ENCODE measurements around the gene TP73.

Gene TP73

DNA sequence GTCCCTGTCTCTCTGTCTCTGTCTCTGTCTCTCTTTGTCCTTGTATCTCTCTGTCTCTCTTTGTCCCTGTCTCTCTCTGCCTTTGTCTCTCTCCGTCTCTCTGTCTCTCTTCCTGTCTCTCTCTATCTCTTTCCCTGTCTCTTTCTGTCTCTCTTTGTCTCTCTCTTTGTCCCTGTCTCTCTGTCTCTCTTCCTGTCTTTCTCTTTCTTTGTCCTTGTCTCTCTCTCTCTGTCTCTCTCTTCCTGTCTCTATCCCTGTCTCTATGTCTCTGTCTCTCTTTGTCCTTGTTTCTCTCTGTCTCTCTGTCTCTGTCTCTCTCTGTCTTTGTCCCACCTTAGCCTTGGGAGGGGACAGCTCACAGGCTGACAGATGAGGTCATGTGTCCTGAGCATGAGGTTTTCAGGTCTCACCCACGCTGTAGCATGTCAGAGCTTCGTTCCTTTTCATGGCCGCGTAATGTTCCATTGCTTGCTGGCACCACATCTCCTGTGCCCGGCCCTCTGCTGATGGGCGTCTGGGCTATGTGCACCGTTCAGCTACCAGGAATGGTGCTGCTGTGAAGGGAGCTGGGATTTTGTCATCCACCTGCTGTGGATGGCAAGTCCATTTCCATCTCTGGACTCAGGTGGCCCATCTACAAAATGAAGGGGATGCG is 27.6 kb downstream of the TP73 start:
- TF ChIP-seq SIN3A (IDR thresholded peaks at IDR 0.05; ENCODE audit: borderline replicate concordance, insufficient read depth, low read length) (no peak), POLR2AphosphoS5 (IDR thresholded peaks at IDR 0.05; ENCODE audit: low read depth, low read length) (no peak), FOXP2 (optimal IDR thresholded peaks at IDR 0.05; ENCODE audit: borderline replicate concordance, extremely low read depth, extremely low read length, insufficient read depth) (no peak), TAF1 (IDR thresholded peaks at IDR 0.05; ENCODE audit: borderline replicate concordance, insufficient read depth, low read length) (no peak)
- TF ChIP-seq, protein P1, sequence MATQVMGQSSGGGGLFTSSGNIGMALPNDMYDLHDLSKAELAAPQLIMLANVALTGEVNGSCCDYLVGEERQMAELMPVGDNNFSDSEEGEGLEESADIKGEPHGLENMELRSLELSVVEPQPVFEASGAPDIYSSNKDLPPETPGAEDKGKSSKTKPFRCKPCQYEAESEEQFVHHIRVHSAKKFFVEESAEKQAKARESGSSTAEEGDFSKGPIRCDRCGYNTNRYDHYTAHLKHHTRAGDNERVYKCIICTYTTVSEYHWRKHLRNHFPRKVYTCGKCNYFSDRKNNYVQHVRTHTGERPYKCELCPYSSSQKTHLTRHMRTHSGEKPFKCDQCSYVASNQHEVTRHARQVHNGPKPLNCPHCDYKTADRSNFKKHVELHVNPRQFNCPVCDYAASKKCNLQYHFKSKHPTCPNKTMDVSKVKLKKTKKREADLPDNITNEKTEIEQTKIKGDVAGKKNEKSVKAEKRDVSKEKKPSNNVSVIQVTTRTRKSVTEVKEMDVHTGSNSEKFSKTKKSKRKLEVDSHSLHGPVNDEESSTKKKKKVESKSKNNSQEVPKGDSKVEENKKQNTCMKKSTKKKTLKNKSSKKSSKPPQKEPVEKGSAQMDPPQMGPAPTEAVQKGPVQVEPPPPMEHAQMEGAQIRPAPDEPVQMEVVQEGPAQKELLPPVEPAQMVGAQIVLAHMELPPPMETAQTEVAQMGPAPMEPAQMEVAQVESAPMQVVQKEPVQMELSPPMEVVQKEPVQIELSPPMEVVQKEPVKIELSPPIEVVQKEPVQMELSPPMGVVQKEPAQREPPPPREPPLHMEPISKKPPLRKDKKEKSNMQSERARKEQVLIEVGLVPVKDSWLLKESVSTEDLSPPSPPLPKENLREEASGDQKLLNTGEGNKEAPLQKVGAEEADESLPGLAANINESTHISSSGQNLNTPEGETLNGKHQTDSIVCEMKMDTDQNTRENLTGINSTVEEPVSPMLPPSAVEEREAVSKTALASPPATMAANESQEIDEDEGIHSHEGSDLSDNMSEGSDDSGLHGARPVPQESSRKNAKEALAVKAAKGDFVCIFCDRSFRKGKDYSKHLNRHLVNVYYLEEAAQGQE (IDR thresholded peaks at IDR 0.05; ENCODE audit: insufficient read depth in 1 of 2, low read depth in 2 of 2, low read length in 2 of 2) = no peak

DNA sequence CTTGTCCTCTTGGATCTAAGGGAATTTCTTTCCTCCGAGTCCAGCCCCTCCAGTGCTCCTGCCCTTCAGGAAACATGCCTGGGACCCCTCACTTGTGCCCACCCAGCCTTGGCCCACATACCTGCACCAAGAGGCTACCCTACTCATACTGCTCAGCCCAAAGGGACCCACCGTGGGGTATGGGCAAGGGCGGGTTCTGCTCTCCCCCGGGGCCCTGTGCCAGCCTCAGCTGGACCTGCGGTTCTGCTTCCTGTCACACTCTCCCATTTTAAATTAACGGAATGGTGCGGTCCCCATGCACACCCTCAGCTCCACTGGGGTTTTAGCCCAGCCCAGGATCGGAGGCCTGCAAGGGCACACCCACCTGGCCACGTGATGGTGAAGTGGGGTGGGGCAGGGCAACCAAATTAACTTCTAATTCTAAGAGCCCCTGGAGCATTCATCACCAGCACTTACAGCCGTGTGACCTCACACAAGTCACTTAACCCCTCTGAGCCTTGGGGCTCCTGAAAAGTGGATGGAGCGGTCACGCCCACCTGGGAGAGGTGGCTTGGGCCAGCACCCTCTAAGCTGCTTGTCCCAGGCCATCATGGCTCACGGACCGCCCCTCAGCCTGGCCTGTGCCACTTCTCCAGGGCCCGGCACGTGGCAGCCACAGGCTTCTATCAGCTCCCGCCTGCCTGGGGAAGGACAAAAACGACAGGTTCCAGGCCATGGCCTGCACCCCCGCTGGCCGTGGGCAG is 28.3 kb downstream of the TP73 start:
- no peak for TF ChIP-seq FOXP2 (optimal IDR thresholded peaks at IDR 0.05; ENCODE audit: borderline replicate concordance, extremely low read depth, extremely low read length, insufficient read depth)
- no peak for TF ChIP-seq SIN3A (IDR thresholded peaks at IDR 0.05; ENCODE audit: borderline replicate concordance, insufficient read depth, low read length)
- TF ChIP-seq TAF1 (IDR thresholded peaks at IDR 0.05; ENCODE audit: borderline replicate concordance, insufficient read depth, low read length) = no peak
- TF ChIP-seq, protein P1 (IDR thresholded peaks at IDR 0.05; ENCODE audit: insufficient read depth in 1 of 2, low read depth in 2 of 2, low read length in 2 of 2) = no peak
- no peak for TF ChIP-seq POLR2AphosphoS5 (IDR thresholded peaks at IDR 0.05; ENCODE audit: low read depth, low read length)

DNA sequence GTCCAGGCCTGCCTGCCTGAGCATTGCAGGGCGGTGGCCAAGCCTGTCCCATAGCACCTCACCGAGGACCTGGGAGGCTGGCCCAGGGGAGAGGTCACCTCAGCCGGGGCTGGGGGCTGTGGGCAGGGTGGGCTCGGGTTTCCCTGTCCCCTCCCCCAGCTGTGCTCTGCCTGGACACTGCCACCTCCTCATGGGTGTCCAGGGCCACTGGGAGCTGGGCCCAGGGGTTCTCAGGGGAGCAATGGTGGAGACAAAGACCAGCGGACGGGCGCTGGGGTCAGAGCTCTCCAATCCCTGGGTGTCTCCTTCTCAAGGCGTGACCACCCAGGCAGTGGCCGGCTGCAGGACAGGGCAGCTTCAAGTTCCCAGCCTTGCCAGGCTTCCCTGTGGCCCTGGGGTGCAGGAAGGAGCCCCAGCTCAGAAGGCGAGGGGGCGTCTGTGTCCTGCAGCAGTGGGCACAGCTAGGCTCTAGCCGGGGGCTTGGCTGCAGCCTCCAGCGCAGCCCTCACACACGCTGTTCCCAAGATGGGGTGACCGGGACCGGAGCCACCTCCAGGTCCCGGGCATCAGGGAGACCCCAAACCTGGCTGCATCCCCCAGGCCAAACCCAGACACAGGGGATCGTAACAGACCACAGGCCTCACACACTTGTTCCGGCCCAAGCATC is 29.0 kb downstream of the TP73 start:
- TF ChIP-seq FOXP2 (optimal IDR thresholded peaks at IDR 0.05; ENCODE audit: borderline replicate concordance, extremely low read depth, extremely low read length, insufficient read depth) = no peak
- no peak for TF ChIP-seq TAF1 (IDR thresholded peaks at IDR 0.05; ENCODE audit: borderline replicate concordance, insufficient read depth, low read length)
- TF ChIP-seq POLR2AphosphoS5 (IDR thresholded peaks at IDR 0.05; ENCODE audit: low read depth, low read length) = no peak
- TF ChIP-seq, protein P1 (IDR thresholded peaks at IDR 0.05; ENCODE audit: insufficient read depth in 1 of 2, low read depth in 2 of 2, low read length in 2 of 2) = no peak
- no peak for TF ChIP-seq SIN3A (IDR thresholded peaks at IDR 0.05; ENCODE audit: borderline replicate concordance, insufficient read depth, low read length)

DNA sequence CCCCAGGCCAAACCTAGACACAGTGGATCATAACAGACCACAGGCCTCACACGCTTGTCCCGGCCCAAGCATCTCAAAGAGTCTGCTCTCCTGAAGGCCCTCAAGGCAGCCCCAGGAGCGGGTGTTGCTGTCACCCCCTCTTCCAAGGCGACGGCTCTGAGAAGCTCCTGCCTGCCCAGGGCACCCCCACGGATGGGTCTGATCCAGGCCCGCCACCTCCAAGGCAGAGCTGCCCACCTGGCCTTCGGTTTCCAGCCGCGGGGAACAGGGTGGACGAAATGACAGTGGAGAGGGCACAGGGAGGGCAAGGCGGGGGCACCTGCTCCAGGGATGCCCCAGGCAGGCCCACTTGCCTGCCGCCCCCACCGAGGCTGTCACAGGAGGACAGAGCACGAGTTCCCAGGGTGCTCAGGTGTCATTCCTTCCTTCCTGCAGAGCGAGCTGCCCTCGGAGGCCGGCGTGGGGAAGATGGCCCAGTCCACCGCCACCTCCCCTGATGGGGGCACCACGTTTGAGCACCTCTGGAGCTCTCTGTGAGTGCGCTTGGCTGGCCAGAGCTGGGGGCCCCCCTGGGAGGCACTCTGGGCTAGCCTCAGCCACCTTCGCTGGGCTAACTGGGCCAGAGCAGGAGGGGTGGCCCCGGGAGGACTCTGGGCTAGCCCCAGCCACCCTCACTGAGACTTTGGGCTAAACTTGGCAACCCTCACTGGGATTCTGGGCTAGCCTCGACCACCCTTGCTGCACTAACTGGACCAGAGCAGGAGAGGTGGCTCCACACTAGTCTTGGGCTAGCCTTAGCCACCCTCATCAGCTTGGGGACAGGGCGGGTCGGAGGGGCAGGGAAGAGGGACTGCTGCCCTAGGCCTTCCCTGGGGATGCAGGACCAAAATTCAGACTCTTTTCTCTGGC is 29.8 kb downstream of the TP73 start:
- no peak for TF ChIP-seq FOXP2 (optimal IDR thresholded peaks at IDR 0.05; ENCODE audit: borderline replicate concordance, extremely low read depth, extremely low read length, insufficient read depth)
- TF ChIP-seq SIN3A (IDR thresholded peaks at IDR 0.05; ENCODE audit: borderline replicate concordance, insufficient read depth, low read length) = no peak
- no peak for TF ChIP-seq POLR2AphosphoS5 (IDR thresholded peaks at IDR 0.05; ENCODE audit: low read depth, low read length)
- TF ChIP-seq, protein P1 (IDR thresholded peaks at IDR 0.05; ENCODE audit: insufficient read depth in 1 of 2, low read depth in 2 of 2, low read length in 2 of 2) = no peak
- TF ChIP-seq TAF1 (IDR thresholded peaks at IDR 0.05; ENCODE audit: borderline replicate concordance, insufficient read depth, low read length) = no peak
